HG02759 (cell line): ENCODE results near the gene GSN.

Experiments used
- ATAC-seq: cut with Tn5 transposase; IDR thresholded peaks from one replicate; pipeline ENCODE4 v1.9.1; 2021; ENCODE audit warnings: mild to moderate bottlenecking, moderate library complexity; ENCODE audit not compliant: unreplicated experiment

The GSN gene

GRCh38 chr9:121348221-121348620, 80.3 kb downstream of the GSN start:
- no peak for ATAC-seq

- ATAC-seq: no peak
These were observed 81.0 kb downstream of the GSN start for GRCh38 chr9:121349009-121349408.

GRCh38 chr9:121350036-121350435, 82.1 kb downstream of the GSN start:
- ATAC-seq: no peak

GRCh38 chr9:121350993-121351561, 83.1 kb downstream of the GSN start:
- no peak for ATAC-seq

GRCh38 chr9:121353241-121354061, 85.5 kb downstream of the GSN start:
- ATAC-seq: peak; percentile 87

- ATAC-seq: no peak
These were observed 86.2 kb downstream of the GSN start for GRCh38 chr9:121354141-121354540.

GRCh38 chr9:121354762-121355161, 86.8 kb downstream of the GSN start:
- ATAC-seq: no peak

- ATAC-seq: no peak
These were observed 89.0 kb downstream of the GSN start for GRCh38 chr9:121357011-121357410.

- peak; percentile 59 for ATAC-seq
These were observed 90.8 kb downstream of the GSN start for GRCh38 chr9:121358751-121359150.

GRCh38 chr9:121359351-121360294, 91.7 kb downstream of the GSN start:
- ATAC-seq: peak; percentile 13

- no peak for ATAC-seq
These were observed 92.8 kb downstream of the GSN start for GRCh38 chr9:121360601-121361374.

GRCh38 chr9:121362813-121363621, 95.1 kb downstream of the GSN start:
- no peak for ATAC-seq

GRCh38 chr9:121363622-121363961, 95.6 kb downstream of the GSN start:
- no peak for ATAC-seq

GRCh38 chr9:121364077-121364476, 96.1 kb downstream of the GSN start:
- ATAC-seq: no peak

- ATAC-seq: no peak
These were observed 96.9 kb downstream of the GSN start for GRCh38 chr9:121364886-121365285.

GRCh38 chr9:121365564-121365963, 97.6 kb downstream of the GSN start:
- ATAC-seq: no peak

GRCh38 chr9:121366611-121367192, 98.7 kb downstream of the GSN start:
- no peak for ATAC-seq

- no peak for ATAC-seq
These were observed 99.6 kb downstream of the GSN start for GRCh38 chr9:121367306-121368137.

GRCh38 chr9:121368138-121368522, 100.2 kb downstream of the GSN start:
- no peak for ATAC-seq
